NCI-H2196 (cell line): Measurements from ENCODE around the gene COLGALT1.
"Not testable (repeated sequence)": the region's sequence is repeated elsewhere in the genome, so short reads cannot be mapped to it uniquely, and the experiment has no call there.

ENCODE experiments used
- DNase-seq: peaks from one replicate; lab custom pipeline; 2025; ENCODE audit not compliant: unreplicated experiment; lab: John Stamatoyannopoulos, UW

The COLGALT1 gene

GRCh38 chr19:17532557-17532956, 22.9 kb upstream of the COLGALT1 start:
- DNase-seq, result no peak

- DNase-seq, result no peak
Measured at GRCh38 chr19:17534767-17535166, 20.7 kb upstream of the COLGALT1 start.

GRCh38 chr19:17536955-17537354, 18.5 kb upstream of the COLGALT1 start:
- no peak for DNase-seq

- no peak for DNase-seq
Measured at GRCh38 chr19:17538684-17539237, 16.7 kb upstream of the COLGALT1 start.

- DNase-seq, result peak; percentile 100
Measured at GRCh38 chr19:17539238-17540117, 16.0 kb upstream of the COLGALT1 start.

- no peak for DNase-seq
Measured at GRCh38 chr19:17540174-17540573, 15.3 kb upstream of the COLGALT1 start.

- no peak for DNase-seq
Measured at GRCh38 chr19:17541184-17541759, 14.2 kb upstream of the COLGALT1 start.

GRCh38 chr19:17542042-17542441, 13.4 kb upstream of the COLGALT1 start:
- no peak for DNase-seq

GRCh38 chr19:17542793-17543582, 12.5 kb upstream of the COLGALT1 start:
- no peak for DNase-seq

- DNase-seq, result no peak
Measured at GRCh38 chr19:17543986-17544385, 11.5 kb upstream of the COLGALT1 start.

- no peak for DNase-seq
Measured at GRCh38 chr19:17544418-17544817, 11.0 kb upstream of the COLGALT1 start.

GRCh38 chr19:17548145-17548544, 7.3 kb upstream of the COLGALT1 start:
- no peak for DNase-seq

GRCh38 chr19:17549085-17549740, 6.2 kb upstream of the COLGALT1 start:
- DNase-seq, result no peak

- no peak for DNase-seq
Measured at GRCh38 chr19:17550076-17550667, 5.3 kb upstream of the COLGALT1 start.

- DNase-seq, result not testable (repeated sequence)
Measured at GRCh38 chr19:17552735-17553134, 2.7 kb upstream of the COLGALT1 start.

- peak; percentile 78 for DNase-seq
Measured at GRCh38 chr19:17553256-17553655, 2.2 kb upstream of the COLGALT1 start.

GRCh38 chr19:17554968-17555479, 425 bp upstream of the COLGALT1 start:
- DNase-seq, result no peak

- peak; percentile 32 for DNase-seq
Measured at GRCh38 chr19:17555929-17556813, 722 bp downstream of the COLGALT1 start.

GRCh38 chr19:17556995-17557394, 1.5 kb downstream of the COLGALT1 start:
- DNase-seq, result no peak
